ENCODE results near the gene TMEM235.
A peak's percentile ranks its signal among the peaks of the same experiment; 100 is the strongest.

TMEM235 gene

GRCh38 chr17:78223061-78223460, 8.4 kb upstream of the TMEM235 start:
- Histone ChIP-seq H3K27ac (peak overlapping the region; percentile 29), H3K36me3 (peaks cover 69% of the 10 kb centered on the region), H3K9me3 (ENCODE audit: severe bottlenecking) (no peaks in the 10 kb centered on the region), H3K27me3 (ENCODE audit: insufficient read depth, low read depth, severe bottlenecking) (no peaks in the 10 kb centered on the region), H3K4me3 (ENCODE audit: low read depth, low read length) (no peak overlapping the region)
- no peak for DNase-seq
- TF ChIP-seq CTCF (IDR thresholded peaks at IDR 0.05; ENCODE audit: low read depth, low read length): no peak

- Histone ChIP-seq H3K27me3 (ENCODE audit: insufficient read depth, low read depth, severe bottlenecking) (no peaks in the 10 kb centered on the region), H3K36me3 (peaks cover 62% of the 10 kb centered on the region), H3K4me3 (ENCODE audit: low read depth, low read length) (no peak overlapping the region), H3K27ac (peak overlapping the region; percentile 40), H3K9me3 (ENCODE audit: severe bottlenecking) (no peaks in the 10 kb centered on the region)
- no peak for DNase-seq
- TF ChIP-seq CTCF (IDR thresholded peaks at IDR 0.05; ENCODE audit: low read depth, low read length): no peak
These were observed 7.7 kb upstream of the TMEM235 start for GRCh38 chr17:78223765-78224164.

GRCh38 chr17:78224231-78225087, 7.0 kb upstream of the TMEM235 start:
- H3K9me3 ChIP-seq (ENCODE audit: severe bottlenecking): no peaks in the 10 kb centered on the region
- no peak overlapping the region for H3K4me3 ChIP-seq (ENCODE audit: low read depth, low read length)
- H3K27ac ChIP-seq: peak overlapping the region; percentile 40
- no peak for TF ChIP-seq CTCF (IDR thresholded peaks at IDR 0.05; ENCODE audit: low read depth, low read length)
- peaks cover 55% of the 10 kb centered on the region for H3K36me3 ChIP-seq
- DNase-seq: peak; percentile 71
- H3K27me3 ChIP-seq (ENCODE audit: insufficient read depth, low read depth, severe bottlenecking): no peaks in the 10 kb centered on the region

GRCh38 chr17:78225088-78225865, 6.2 kb upstream of the TMEM235 start:
- no peak for DNase-seq

GRCh38 chr17:78226055-78226758, 5.2 kb upstream of the TMEM235 start:
- Histone ChIP-seq H3K9me3 (ENCODE audit: severe bottlenecking) (no peaks in the 10 kb centered on the region), H3K27me3 (ENCODE audit: insufficient read depth, low read depth, severe bottlenecking) (no peaks in the 10 kb centered on the region), H3K27ac (no peak overlapping the region), H3K4me3 (ENCODE audit: low read depth, low read length) (no peak overlapping the region), H3K36me3 (peaks cover 39% of the 10 kb centered on the region)
- no peak for DNase-seq
- no peak for TF ChIP-seq CTCF (IDR thresholded peaks at IDR 0.05; ENCODE audit: low read depth, low read length)

More at GRCh38 chr17:78225088-78225865, 6.2 kb upstream of the TMEM235 start:
- TF ChIP-seq CTCF (IDR thresholded peaks at IDR 0.05; ENCODE audit: low read depth, low read length): no peak
- Histone ChIP-seq H3K9me3 (ENCODE audit: severe bottlenecking) (no peaks in the 10 kb centered on the region), H3K36me3 (peaks cover 48% of the 10 kb centered on the region), H3K27me3 (ENCODE audit: insufficient read depth, low read depth, severe bottlenecking) (no peaks in the 10 kb centered on the region), H3K27ac (peak overlapping the region; percentile 10), H3K4me3 (ENCODE audit: low read depth, low read length) (no peak overlapping the region)

All from WERI-Rb-1 (cell line).